Activated gamma-delta T cell treated with anti-CD3 and anti-CD28 coated beads, Interleukin-2, amount 50 U/mL, for 16 hours (primary cell): Measurements from ENCODE around the gene DHX40.
"Not testable (repeated sequence)": the region's sequence is repeated elsewhere in the genome, so short reads cannot be mapped to it uniquely, and the experiment has no call there.

Source experiments
- DNase-seq: peaks from one replicate; pipeline ENCODE4 v3.0.0-alpha.2; 2020; ENCODE audit warnings: low read depth

Gene DHX40

GRCh38 chr17:59631276-59631675, 65.9 kb downstream of the DHX40 start:
- no peak for DNase-seq

GRCh38 chr17:59632398-59632797, 67.0 kb downstream of the DHX40 start:
- no peak for DNase-seq

- no peak for DNase-seq
These were observed 68.4 kb downstream of the DHX40 start for GRCh38 chr17:59633658-59634359.

- no peak for DNase-seq
These were observed 69.5 kb downstream of the DHX40 start for GRCh38 chr17:59634632-59635541.

GRCh38 chr17:59637611-59638310, 72.4 kb downstream of the DHX40 start:
- no peak for DNase-seq

- no peak for DNase-seq
These were observed 73.1 kb downstream of the DHX40 start for GRCh38 chr17:59638553-59638952.

GRCh38 chr17:59641799-59642484, 76.5 kb downstream of the DHX40 start:
- DNase-seq = no peak

- no peak for DNase-seq
These were observed 77.2 kb downstream of the DHX40 start for GRCh38 chr17:59642565-59642964.

- DNase-seq = no peak
These were observed 78.0 kb downstream of the DHX40 start for GRCh38 chr17:59643159-59644140.

GRCh38 chr17:59647288-59647687, 81.9 kb downstream of the DHX40 start:
- DNase-seq = no peak

GRCh38 chr17:59649886-59650285, 84.5 kb downstream of the DHX40 start:
- DNase-seq = no peak

- DNase-seq = no peak
These were observed 85.2 kb downstream of the DHX40 start for GRCh38 chr17:59650642-59651041.

GRCh38 chr17:59651346-59651745, 85.9 kb downstream of the DHX40 start:
- DNase-seq = no peak

- no peak for DNase-seq
These were observed 86.7 kb downstream of the DHX40 start for GRCh38 chr17:59652119-59652518.

GRCh38 chr17:59656624-59657023, 91.2 kb downstream of the DHX40 start:
- not testable (repeated sequence) for DNase-seq
